Measurements from ENCODE around the gene DNAH11. TPM values are rescaled to one million over a fixed set of nuclear protein-coding genes. Genes with fewer than 3 reads are reported as not detected.

The DNAH11 gene
- total and polyA plus RNA-seq, 2 of the 13 experiments (the other 11 are each of a cell fraction or from before 2014, with no cell fraction given): not detected

DNA sequence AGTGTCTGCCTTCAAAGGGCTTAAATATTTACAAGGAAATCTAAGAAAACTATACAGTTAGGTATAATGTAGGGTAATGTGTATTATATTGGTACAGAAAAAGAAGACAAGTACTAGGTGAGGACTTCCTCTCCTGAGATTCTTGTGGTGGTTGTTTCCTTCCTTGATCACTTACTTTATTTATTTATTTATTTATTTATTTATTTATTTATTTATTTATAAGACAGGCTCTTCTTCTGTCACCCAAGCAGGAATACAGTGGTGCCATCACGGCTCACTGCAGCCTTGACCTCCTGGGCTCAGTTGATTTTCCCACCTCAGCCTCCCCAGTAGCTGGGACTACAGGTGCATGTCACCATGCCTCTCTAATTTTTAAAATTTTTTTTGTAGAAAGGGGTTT lies 18.2 kb upstream of the DNAH11 start (continued):
- TF ChIP-seq, protein P1, sequence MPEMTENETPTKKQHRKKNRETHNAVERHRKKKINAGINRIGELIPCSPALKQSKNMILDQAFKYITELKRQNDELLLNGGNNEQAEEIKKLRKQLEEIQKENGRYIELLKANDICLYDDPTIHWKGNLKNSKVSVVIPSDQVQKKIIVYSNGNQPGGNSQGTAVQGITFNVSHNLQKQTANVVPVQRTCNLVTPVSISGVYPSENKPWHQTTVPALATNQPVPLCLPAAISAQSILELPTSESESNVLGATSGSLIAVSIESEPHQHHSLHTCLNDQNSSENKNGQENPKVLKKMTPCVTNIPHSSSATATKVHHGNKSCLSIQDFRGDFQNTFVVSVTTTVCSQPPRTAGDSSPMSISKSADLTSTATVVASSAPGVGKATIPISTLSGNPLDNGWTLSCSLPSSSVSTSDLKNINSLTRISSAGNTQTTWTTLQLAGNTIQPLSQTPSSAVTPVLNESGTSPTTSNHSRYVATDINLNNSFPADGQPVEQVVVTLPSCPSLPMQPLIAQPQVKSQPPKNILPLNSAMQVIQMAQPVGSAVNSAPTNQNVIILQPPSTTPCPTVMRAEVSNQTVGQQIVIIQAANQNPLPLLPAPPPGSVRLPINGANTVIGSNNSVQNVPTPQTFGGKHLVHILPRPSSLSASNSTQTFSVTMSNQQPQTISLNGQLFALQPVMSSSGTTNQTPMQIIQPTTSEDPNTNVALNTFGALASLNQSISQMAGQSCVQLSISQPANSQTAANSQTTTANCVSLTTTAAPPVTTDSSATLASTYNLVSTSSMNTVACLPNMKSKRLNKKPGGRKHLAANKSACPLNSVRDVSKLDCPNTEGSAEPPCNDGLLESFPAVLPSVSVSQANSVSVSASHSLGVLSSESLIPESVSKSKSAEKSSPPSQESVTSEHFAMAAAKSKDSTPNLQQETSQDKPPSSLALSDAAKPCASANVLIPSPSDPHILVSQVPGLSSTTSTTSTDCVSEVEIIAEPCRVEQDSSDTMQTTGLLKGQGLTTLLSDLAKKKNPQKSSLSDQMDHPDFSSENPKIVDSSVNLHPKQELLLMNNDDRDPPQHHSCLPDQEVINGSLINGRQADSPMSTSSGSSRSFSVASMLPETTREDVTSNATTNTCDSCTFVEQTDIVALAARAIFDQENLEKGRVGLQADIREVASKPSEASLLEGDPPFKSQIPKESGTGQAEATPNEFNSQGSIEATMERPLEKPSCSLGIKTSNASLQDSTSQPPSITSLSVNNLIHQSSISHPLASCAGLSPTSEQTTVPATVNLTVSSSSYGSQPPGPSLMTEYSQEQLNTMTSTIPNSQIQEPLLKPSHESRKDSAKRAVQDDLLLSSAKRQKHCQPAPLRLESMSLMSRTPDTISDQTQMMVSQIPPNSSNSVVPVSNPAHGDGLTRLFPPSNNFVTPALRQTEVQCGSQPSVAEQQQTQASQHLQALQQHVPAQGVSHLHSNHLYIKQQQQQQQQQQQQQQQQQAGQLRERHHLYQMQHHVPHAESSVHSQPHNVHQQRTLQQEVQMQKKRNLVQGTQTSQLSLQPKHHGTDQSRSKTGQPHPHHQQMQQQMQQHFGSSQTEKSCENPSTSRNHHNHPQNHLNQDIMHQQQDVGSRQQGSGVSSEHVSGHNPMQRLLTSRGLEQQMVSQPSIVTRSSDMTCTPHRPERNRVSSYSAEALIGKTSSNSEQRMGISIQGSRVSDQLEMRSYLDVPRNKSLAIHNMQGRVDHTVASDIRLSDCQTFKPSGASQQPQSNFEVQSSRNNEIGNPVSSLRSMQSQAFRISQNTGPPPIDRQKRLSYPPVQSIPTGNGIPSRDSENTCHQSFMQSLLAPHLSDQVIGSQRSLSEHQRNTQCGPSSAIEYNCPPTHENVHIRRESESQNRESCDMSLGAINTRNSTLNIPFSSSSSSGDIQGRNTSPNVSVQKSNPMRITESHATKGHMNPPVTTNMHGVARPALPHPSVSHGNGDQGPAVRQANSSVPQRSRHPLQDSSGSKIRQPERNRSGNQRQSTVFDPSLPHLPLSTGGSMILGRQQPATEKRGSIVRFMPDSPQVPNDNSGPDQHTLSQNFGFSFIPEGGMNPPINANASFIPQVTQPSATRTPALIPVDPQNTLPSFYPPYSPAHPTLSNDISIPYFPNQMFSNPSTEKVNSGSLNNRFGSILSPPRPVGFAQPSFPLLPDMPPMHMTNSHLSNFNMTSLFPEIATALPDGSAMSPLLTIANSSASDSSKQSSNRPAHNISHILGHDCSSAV (CRISPR knock-in tag; IDR thresholded peaks at IDR 0.05; ENCODE audit: borderline replicate concordance): no peak
- TF ChIP-seq ZNF878 (CRISPR knock-in tag; IDR thresholded peaks at IDR 0.05): no peak
- TF ChIP-seq POLR2G (IDR thresholded peaks at IDR 0.05; ENCODE audit: low read depth, low read length): no peak

DNA sequence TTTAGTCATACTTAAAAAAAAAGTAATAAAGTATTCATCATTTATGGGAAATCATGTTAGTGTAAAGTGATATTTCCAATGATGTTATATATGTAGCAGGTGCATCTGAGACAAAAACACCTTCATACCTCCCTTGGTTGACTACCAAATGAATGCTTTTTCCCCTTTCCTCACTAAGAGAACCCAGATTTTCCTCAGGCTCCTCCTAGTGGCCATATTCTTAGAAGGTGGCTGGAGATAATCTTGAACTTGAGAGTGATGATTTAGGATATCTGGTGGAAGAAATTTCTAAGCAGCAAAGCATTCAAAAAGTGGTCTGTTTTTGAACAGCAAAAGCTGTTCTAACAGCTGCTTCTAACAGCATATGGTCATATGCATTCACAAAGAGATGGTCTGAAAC lies 16.8 kb upstream of the DNAH11 start:
- Histone ChIP-seq H4K20me1 (ENCODE audit: insufficient read depth, low read length) (no peaks in the 10 kb centered on the region), H3K36me3 (replicated peaks in 1 of 2; ENCODE audit: control insufficient read depth in 1 of 2, insufficient read depth in 2 of 2, low read length in 2 of 2) (no peaks in the 10 kb centered on the region), H3K4me1 (ENCODE audit: insufficient read depth, low read length) (no peaks in the 10 kb centered on the region), H3K9ac (ENCODE audit: insufficient read depth, low read depth, low read length) (no peak overlapping the region), H3K27ac (ENCODE audit: extremely low read length, insufficient read depth, low read length) (no peak overlapping the region), H3K4me2 (ENCODE audit: low read depth, low read length) (no peak overlapping the region), H3K27me3 (ENCODE audit: control insufficient read depth in 1 of 2, insufficient read depth in 2 of 2, low read length in 2 of 2) (no peaks in the 10 kb centered on the region), H3K9me3 (ENCODE audit: low read length) (peaks cover 8% of the 10 kb centered on the region), H3K4me3 (replicated peaks in 1 of 3; ENCODE audit: insufficient read depth in 1 of 3, low read depth in 2 of 3, low read length in 3 of 3) (no peak overlapping the region), H2AFZ (ENCODE audit: low read length) (no peak overlapping the region), H3K79me2 (ENCODE audit: insufficient read depth, low read length) (no peaks in the 10 kb centered on the region)
- POLR2A ChIA-PET: no interaction called here
- no peak for TF ChIP-seq POLR2AphosphoS5 (IDR thresholded peaks at IDR 0.05; ENCODE audit: low read depth, low read length)
- TF ChIP-seq SP4 (CRISPR knock-in tag; IDR thresholded peaks at IDR 0.05): no peak
- TF ChIP-seq SMAD1 (CRISPR knock-in tag; IDR thresholded peaks at IDR 0.05; ENCODE audit: borderline replicate concordance, low read depth): no peak
- no peak for TF ChIP-seq HNRNPK (IDR thresholded peaks at IDR 0.05; ENCODE audit: low read depth, low read length, poor library complexity, severe bottlenecking)
- TF ChIP-seq ZNF772 (CRISPR knock-in tag; IDR thresholded peaks at IDR 0.05): no peak
- TF ChIP-seq DMAP1 (CRISPR knock-in tag; IDR thresholded peaks at IDR 0.05): no peak
- TF ChIP-seq, protein P2, sequence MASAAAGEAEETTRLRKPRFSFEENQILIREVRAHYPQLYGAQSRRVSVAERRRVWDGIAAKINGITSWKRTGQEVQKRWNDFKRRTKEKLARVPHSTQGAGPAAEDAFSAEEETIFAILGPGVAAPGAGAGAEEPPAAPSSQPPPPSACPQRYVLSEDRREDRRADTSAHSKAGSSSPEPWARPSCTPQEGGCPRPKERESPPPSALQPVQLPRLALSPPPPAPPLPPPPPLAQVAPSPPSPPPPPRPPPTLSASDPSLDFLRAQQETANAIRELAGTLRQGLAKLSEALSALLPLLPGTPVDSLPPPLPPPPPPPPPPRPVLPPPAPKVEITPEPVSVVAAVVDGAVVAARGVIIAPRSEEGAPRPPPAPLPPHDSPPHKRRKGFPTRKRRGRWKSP (CRISPR knock-in tag; IDR thresholded peaks at IDR 0.05): no peak
- no peak for TF ChIP-seq SAFB2 (CRISPR knock-in tag; IDR thresholded peaks at IDR 0.05; ENCODE audit: borderline replicate concordance, low read depth)
- no peak for TF ChIP-seq TMF1 (CRISPR knock-in tag; IDR thresholded peaks at IDR 0.05; ENCODE audit: low read depth)
- TF ChIP-seq ZNF430 (CRISPR knock-in tag; IDR thresholded peaks at IDR 0.05): no peak
- intact Hi-C loops (cut with micrococcal nuclease; ENCODE audit: unreplicated experiment): no loop called here
- CTCF ChIA-PET (ENCODE audit: low intra/inter-chr PET ratio, low total read pairs): no interaction called here
- BruUV-seq (replicated peaks): no TSS peak
- ATAC-seq: no peak
- no peak for FAIRE-seq
- peak; percentile 5 for DNase-seq (ENCODE audit: low spot score)
- in situ Hi-C loops (cut with HindIII; ENCODE audit: extremely low pct_ligation_motif_present, low pct_unique_long_range_greater_than_20kb): loop anchor here (25.0 kb wide), 1 partner anchor 236 kb away; no protein-coding TSS in a partner anchor

Data from HepG2 (cell line).